ENCODE data around the gene BID. TPM values are rescaled to one million over a fixed set of nuclear protein-coding genes. Genes with fewer than 3 reads are reported as not detected.

BID gene
- total and polyA plus RNA-seq, 2 of the 8 experiments (the other 6 are each of a cell fraction or from before 2014, with no cell fraction given), result 39.3 to 114 TPM

- H2BK15ac ChIP-seq (ENCODE audit: low read length), result no peak overlapping the region
- CTCF ChIA-PET (ENCODE audit: partially characterized antibody), result interaction anchor here (0.6 to 2.2 kb wide), 5 partner anchors 9 to 232 kb away, joined by 3 to 13 read pairs (median 6); no protein-coding TSS in a partner anchor
- no peaks in the 10 kb centered on the region for H3K79me2 ChIP-seq (ENCODE audit: control insufficient read depth in 1 of 2, insufficient read depth in 2 of 2, low read length in 2 of 2)
- H2BK120ac ChIP-seq (replicated peaks; ENCODE audit: low read depth, low read length), result no peak overlapping the region
- H3K79me1 ChIP-seq (ENCODE audit: low read depth, low read length), result no peaks in the 10 kb centered on the region; the same call in 1 of the 2 replicates
- H3K4ac ChIP-seq (replicated peaks; ENCODE audit: insufficient read length, low read depth, low read length), result no peak overlapping the region
- no peak overlapping the region for H3K27ac ChIP-seq (ENCODE audit: low read depth, low read length)
- no peak overlapping the region for H3K4me3 ChIP-seq (ENCODE audit: extremely low read depth in 1 of 4, insufficient read depth in 2 of 4, low read depth in 3 of 4, low read length in 4 of 4)
- H4K8ac ChIP-seq (ENCODE audit: extremely low read depth, insufficient read depth, low read length), result no peak overlapping the region
- no peak overlapping the region for H2AK5ac ChIP-seq (ENCODE audit: low read depth, low read length)
- H4K91ac ChIP-seq (replicated peaks; ENCODE audit: insufficient read length, low read length), result no peak overlapping the region
- peaks cover 0 to under 1% (median 0%) of the 10 kb centered on the region in 4 experiments; a peak in 2 of 7 replicates for H3K4me1 ChIP-seq (replicated peaks in 1 of 4; ENCODE audit: control insufficient read depth in 3 of 4, insufficient read depth in 4 of 4, low read length in 3 of 4)
- H3K56ac ChIP-seq (replicated peaks; ENCODE audit: insufficient read length, low read depth, low read length), result no peak overlapping the region
- no peaks in the 10 kb centered on the region for H3K23me2 ChIP-seq (ENCODE audit: low read depth, low read length)
- H3K36me3 ChIP-seq (ENCODE audit: control insufficient read depth in 2 of 4, insufficient read depth in 4 of 4, low read length in 3 of 4), result no peaks in the 10 kb centered on the region
- WGBS, 2 experiments (ENCODE audit: extremely low coverage in 1 of 2, insufficient coverage in 1 of 2, insufficient read length in 1 of 2, insufficient replicate concordance in 2 of 2, low coverage in 1 of 2, low lambda C conversion rate in 2 of 2, missing lambda C conversion rate in 1 of 2), result 87% methylated on average over 3 of the region's 3 CpGs; no CpG with 5 or more reads in 1 of the 2 experiments
- no peak overlapping the region for H3K4me2 ChIP-seq (ENCODE audit: insufficient read depth in 1 of 2, low read depth in 2 of 2, low read length in 2 of 2)
- POLR2A ChIA-PET (ENCODE audit: partially characterized antibody), result interaction anchor here (0.8 kb wide), 1 partner anchor 578 kb away, joined by 3 read pairs; no protein-coding TSS in a partner anchor
- no peak overlapping the region for H4K5ac ChIP-seq (ENCODE audit: insufficient read length, low read depth, low read length)
- H3K23ac ChIP-seq (ENCODE audit: insufficient read length), result no peak overlapping the region
- no peak for FAIRE-seq
- H3K18ac ChIP-seq (ENCODE audit: extremely low read depth, low read length), result no peak overlapping the region
- H2BK12ac ChIP-seq (ENCODE audit: low read depth, low read length), result no peak overlapping the region
- H2BK20ac ChIP-seq (ENCODE audit: low read length), result no peak overlapping the region
- no peak overlapping the region for H3K14ac ChIP-seq (ENCODE audit: insufficient read length)
- H3K9me3 ChIP-seq (ENCODE audit: insufficient read depth in 2 of 2, low read depth in 1 of 2, low read length in 1 of 2), result no peaks in the 10 kb centered on the region
- H3K27me3 ChIP-seq (replicated peaks in 1 of 4; ENCODE audit: control insufficient read depth in 3 of 4, extremely low read depth in 1 of 4, insufficient read depth in 3 of 4, low read length in 3 of 4), result no peaks in the 10 kb centered on the region
- H4K20me1 ChIP-seq (replicated peaks in 1 of 2; ENCODE audit: control insufficient read depth in 1 of 2, insufficient read depth in 2 of 2, low read length in 2 of 2), result peaks cover 0 to 2% of the 10 kb centered on the region in 2 experiments
- DNase-seq (ENCODE audit: low read depth in 1 of 2, low spot score in 2 of 2), result no peak
- H3K9ac ChIP-seq (replicated peaks in 1 of 4; ENCODE audit: extremely low read depth in 1 of 4, low read depth in 3 of 4, low read length in 3 of 4), result no peak overlapping the region
- H2AFZ ChIP-seq (ENCODE audit: low read length), result no peak overlapping the region
- H2BK5ac ChIP-seq (ENCODE audit: low read depth, low read length), result no peak overlapping the region
- TF ChIP-seq ATF3 (IDR thresholded peaks at IDR 0.05; ENCODE audit: insufficient read depth, low read depth, low read length), result no peak
- no peak for TF ChIP-seq CBX5 (IDR thresholded peaks at IDR 0.05; ENCODE audit: low read depth, low read length)
- TF ChIP-seq SUZ12 (IDR thresholded peaks at IDR 0.05; ENCODE audit: low read length), result no peak
- TF ChIP-seq SP4 (IDR thresholded peaks at IDR 0.05; ENCODE audit: low read length), result no peak
- TF ChIP-seq CREB1 (IDR thresholded peaks at IDR 0.05), result no peak
- TF ChIP-seq SP1 (IDR thresholded peaks at IDR 0.05; ENCODE audit: low read depth, low read length), result no peak
- no peak for TF ChIP-seq SIN3A (conservative IDR thresholded peaks at IDR 0.05 in 1 of 2, IDR thresholded peaks at IDR 0.05 in 1 of 2; ENCODE audit: low read depth in 1 of 2, low read length in 2 of 2)
- no peak for TF ChIP-seq CTCF (IDR thresholded peaks at IDR 0.05; ENCODE audit: control extremely low read depth in 1 of 3, insufficient read depth in 1 of 3, low read depth in 1 of 3, low read length in 3 of 3)
- no peak for TF ChIP-seq RXRA (IDR thresholded peaks at IDR 0.05; ENCODE audit: insufficient read depth, low read depth, low read length)
- no peak for TF ChIP-seq RFX5 (IDR thresholded peaks at IDR 0.05; ENCODE audit: borderline replicate concordance, low read depth, low read length)
- TF ChIP-seq ASH2L (IDR thresholded peaks at IDR 0.05; ENCODE audit: low read length), result no peak
Observed at GRCh38 chr22:17820879-17821439, 46.7 kb upstream of the BID start.
